WTC11 (cell line): ENCODE data around the gene LGR4. TPM values are rescaled to one million over a fixed set of nuclear protein-coding genes. Genes with fewer than 3 reads are reported as not detected.

Source experiments
- ATAC-seq: fragments of 200-7000 bp; cut with Tn5 transposase; 2 replicates; pipeline ENCODE4 v1.10.0; 2021; ENCODE audit warnings: mild to moderate bottlenecking, moderate library complexity
- CTCF ChIA-PET: fragments of 300-600 bp; sonication (Branson Sonifier 250); formaldehyde crosslinking; loops from one replicate; lab custom pipeline; 2021; ENCODE audit warnings: antibody characterized with exemption; lab: Charles Lee
- POLR2A ChIA-PET: fragments of 350-600 bp; sonication (Branson Sonifier 250); formaldehyde crosslinking; loops from one replicate; lab custom pipeline; 2021; ENCODE audit warnings: antibody characterized with exemption; lab: Charles Lee
- DNase-seq: peaks from one replicate; pipeline ENCODE4 v3.0.0; 2021; ENCODE audit warnings: low spot score
- H3K27ac Mint-ChIP-seq: 2 replicates; pipeline ENCODE4 v1.8.0; 2021; ENCODE audit warnings: mixed read lengths
- H3K27me3 Mint-ChIP-seq: 2 replicates; pipeline ENCODE4 v1.8.0; 2021; ENCODE audit warnings: low read depth, mild to moderate bottlenecking, moderate library complexity, mixed read lengths
- H3K36me3 Mint-ChIP-seq: 2 replicates; pipeline ENCODE4 v1.8.0; 2021; ENCODE audit warnings: mixed read lengths
- H3K4me1 Mint-ChIP-seq: 2 replicates; pipeline ENCODE4 v1.8.0; 2022; ENCODE audit warnings: mixed read lengths
- H3K4me3 Mint-ChIP-seq: 2 replicates; pipeline ENCODE4 v1.8.0; 2021; ENCODE audit warnings: mild to moderate bottlenecking, moderate library complexity, mixed read lengths
- H3K9me3 Mint-ChIP-seq: 2 replicates; pipeline ENCODE4 v1.8.0; 2021; ENCODE audit warnings: mixed read lengths
- ATF1 ChIP-seq: sonication (generic); formaldehyde crosslinking; IDR thresholded peaks from 2 replicates; pipeline ENCODE4 v1.8.1; 2023; ENCODE audit warnings: mild to moderate bottlenecking, moderate library complexity, missing genetic modification reagents
- CREB1 ChIP-seq: sonication (generic); formaldehyde crosslinking; IDR thresholded peaks from 2 replicates; pipeline ENCODE4 v1.8.0; 2023; ENCODE audit warnings: mild to moderate bottlenecking, missing genetic modification reagents
- EMX1 ChIP-seq: fragments of 250-450 bp; sonication (Bioruptor Pico); IDR thresholded peaks from 2 replicates; pipeline ENCODE4 v1.8.0; 2021; ENCODE audit warnings: mild to moderate bottlenecking
- ESRRA ChIP-seq: sonication (generic); formaldehyde crosslinking; IDR thresholded peaks from 2 replicates; pipeline ENCODE4 v1.8.1; 2022; ENCODE audit warnings: mild to moderate bottlenecking, missing genetic modification reagents, borderline replicate concordance
- ETV6 ChIP-seq: sonication (generic); formaldehyde crosslinking; IDR thresholded peaks from 2 replicates; pipeline ENCODE4 v1.8.1; 2022; ENCODE audit warnings: mild to moderate bottlenecking, missing genetic modification reagents
- HMGA2 ChIP-seq: fragments of 250-450 bp; sonication (Bioruptor Pico); IDR thresholded peaks from 2 replicates; pipeline ENCODE4 v1.4.0; 2021; ENCODE audit warnings: mild to moderate bottlenecking, moderate library complexity
- IRF2 ChIP-seq: sonication (generic); formaldehyde crosslinking; IDR thresholded peaks from 2 replicates; pipeline ENCODE4 v1.8.0; 2022; ENCODE audit warnings: low read depth, missing genetic modification reagents, borderline replicate concordance
- JAZF1 ChIP-seq: fragments of 250-450 bp; sonication (Bioruptor Pico); IDR thresholded peaks from 2 replicates; pipeline ENCODE4 v1.9.0; 2021; ENCODE audit warnings: moderate library complexity, mild to moderate bottlenecking, inconsistent platforms
- NFATC4 ChIP-seq: fragments of 250-450 bp; sonication (Bioruptor Pico); IDR thresholded peaks from 2 replicates; pipeline ENCODE4 v1.9.0; 2021; ENCODE audit warnings: mild to moderate bottlenecking
- OVOL2 ChIP-seq: fragments of 250-450 bp; sonication (Bioruptor Pico); IDR thresholded peaks from 2 replicates; pipeline ENCODE4 v1.9.0; 2021; ENCODE audit warnings: mild to moderate bottlenecking, borderline replicate concordance
- PRRX2 ChIP-seq: fragments of 250-450 bp; sonication (Bioruptor Pico); IDR thresholded peaks from 2 replicates; pipeline ENCODE4 v1.8.0; 2021; ENCODE audit warnings: mild to moderate bottlenecking
- SMAD4 ChIP-seq: sonication (generic); formaldehyde crosslinking; IDR thresholded peaks from 2 replicates; pipeline ENCODE4 v1.8.0; 2022; ENCODE audit warnings: mild to moderate bottlenecking, missing genetic modification reagents
- SP1 ChIP-seq: sonication (generic); formaldehyde crosslinking; conservative IDR thresholded peaks from 2 replicates; pipeline ENCODE4 v1.8.1; 2022; ENCODE audit warnings: missing genetic modification reagents
- TEAD1 ChIP-seq: sonication (generic); formaldehyde crosslinking; IDR thresholded peaks from 2 replicates; pipeline ENCODE4 v1.8.0; 2022; ENCODE audit warnings: mild to moderate bottlenecking, missing genetic modification reagents
- TEAD4 ChIP-seq: sonication (generic); formaldehyde crosslinking; IDR thresholded peaks from 2 replicates; pipeline ENCODE4 v1.8.0; 2022; ENCODE audit warnings: mild to moderate bottlenecking, missing genetic modification reagents
- ZNF121 ChIP-seq: sonication (generic); formaldehyde crosslinking; IDR thresholded peaks from 2 replicates; pipeline ENCODE4 v1.8.0; 2023; ENCODE audit warnings: missing genetic modification reagents
- total RNA-seq: library from RNA; stranded (reverse); gene quantifications from 3 replicates; pipeline ENCODE4 v1.2.3, GENCODE V29; 2021
- TF ChIP-seq, protein P1 (sequence below): sonication (generic); formaldehyde crosslinking; IDR thresholded peaks from 2 replicates; pipeline ENCODE4 v1.8.0; 2022; ENCODE audit warnings: mild to moderate bottlenecking, missing genetic modification reagents
- TF ChIP-seq, protein P2 (sequence below): sonication (generic); formaldehyde crosslinking; IDR thresholded peaks from 2 replicates; pipeline ENCODE4 v1.8.1; 2023; ENCODE audit warnings: mild to moderate bottlenecking, missing genetic modification reagents, moderate library complexity
- TF ChIP-seq, protein P3 (sequence below): sonication (generic); formaldehyde crosslinking; IDR thresholded peaks from 2 replicates; pipeline ENCODE4 v1.8.1; 2023; ENCODE audit warnings: mild to moderate bottlenecking, missing genetic modification reagents
- TF ChIP-seq, protein P4 (sequence below): sonication (generic); formaldehyde crosslinking; conservative IDR thresholded peaks from 2 replicates; pipeline ENCODE4 v1.8.1; 2022; ENCODE audit warnings: mild to moderate bottlenecking, missing genetic modification reagents
- TF ChIP-seq, protein P5 (sequence below): fragments of 200-600 bp; IDR thresholded peaks from 2 replicates; pipeline ENCODE4 v1.8.0; 2022; ENCODE audit warnings: antibody characterized with exemption
- TF ChIP-seq, protein P6 (sequence below): sonication (generic); formaldehyde crosslinking; IDR thresholded peaks from 2 replicates; pipeline ENCODE4 v1.8.1; 2022; ENCODE audit warnings: mild to moderate bottlenecking, missing genetic modification reagents, moderate library complexity, borderline replicate concordance
- TF ChIP-seq, protein P7 (sequence below): sonication (generic); formaldehyde crosslinking; IDR thresholded peaks from 2 replicates; pipeline ENCODE4 v1.8.0; 2022; ENCODE audit warnings: mild to moderate bottlenecking, missing genetic modification reagents
- TF ChIP-seq, protein P8 (sequence below): sonication (generic); formaldehyde crosslinking; IDR thresholded peaks from 2 replicates; pipeline ENCODE4 v1.8.1; 2023; ENCODE audit warnings: mild to moderate bottlenecking, missing genetic modification reagents

LGR4 gene
- total RNA-seq, 1 experiment from 2014 or later: 53.8 TPM

DNA sequence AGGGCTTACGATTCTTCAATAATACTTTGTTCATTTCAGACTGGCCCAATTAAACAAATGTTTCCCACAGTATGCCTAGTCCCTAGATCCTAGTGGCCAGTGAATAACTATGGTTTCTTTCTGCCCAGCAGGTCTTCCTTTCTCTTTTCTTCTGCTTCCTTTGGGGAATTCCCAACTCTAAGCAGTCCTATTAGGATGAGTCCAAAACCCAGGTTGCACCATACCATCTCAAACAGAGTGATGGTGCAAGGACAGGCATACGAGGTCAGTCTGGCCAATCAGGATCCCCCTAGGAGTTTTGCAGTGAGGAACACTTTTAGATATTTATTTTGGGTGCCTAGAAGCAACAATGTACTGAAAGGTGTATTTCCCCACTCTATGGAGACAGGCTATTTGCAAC is 68.2 kb downstream of the LGR4 start (continued):
- TF ChIP-seq CREB1 (CRISPR knock-in tag): no peak
- TF ChIP-seq PRRX2: no peak
- TF ChIP-seq TEAD1: no peak
- no peak for TF ChIP-seq SP1 (CRISPR knock-in tag)
- TF ChIP-seq, protein P1, sequence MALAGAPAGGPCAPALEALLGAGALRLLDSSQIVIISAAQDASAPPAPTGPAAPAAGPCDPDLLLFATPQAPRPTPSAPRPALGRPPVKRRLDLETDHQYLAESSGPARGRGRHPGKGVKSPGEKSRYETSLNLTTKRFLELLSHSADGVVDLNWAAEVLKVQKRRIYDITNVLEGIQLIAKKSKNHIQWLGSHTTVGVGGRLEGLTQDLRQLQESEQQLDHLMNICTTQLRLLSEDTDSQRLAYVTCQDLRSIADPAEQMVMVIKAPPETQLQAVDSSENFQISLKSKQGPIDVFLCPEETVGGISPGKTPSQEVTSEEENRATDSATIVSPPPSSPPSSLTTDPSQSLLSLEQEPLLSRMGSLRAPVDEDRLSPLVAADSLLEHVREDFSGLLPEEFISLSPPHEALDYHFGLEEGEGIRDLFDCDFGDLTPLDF (CRISPR knock-in tag): no peak
- TF ChIP-seq, protein P2, sequence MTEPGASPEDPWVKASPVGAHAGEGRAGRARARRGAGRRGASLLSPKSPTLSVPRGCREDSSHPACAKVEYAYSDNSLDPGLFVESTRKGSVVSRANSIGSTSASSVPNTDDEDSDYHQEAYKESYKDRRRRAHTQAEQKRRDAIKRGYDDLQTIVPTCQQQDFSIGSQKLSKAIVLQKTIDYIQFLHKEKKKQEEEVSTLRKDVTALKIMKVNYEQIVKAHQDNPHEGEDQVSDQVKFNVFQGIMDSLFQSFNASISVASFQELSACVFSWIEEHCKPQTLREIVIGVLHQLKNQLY (CRISPR knock-in tag): no peak
- TF ChIP-seq, all 79 proteins: peak for 0

DNA sequence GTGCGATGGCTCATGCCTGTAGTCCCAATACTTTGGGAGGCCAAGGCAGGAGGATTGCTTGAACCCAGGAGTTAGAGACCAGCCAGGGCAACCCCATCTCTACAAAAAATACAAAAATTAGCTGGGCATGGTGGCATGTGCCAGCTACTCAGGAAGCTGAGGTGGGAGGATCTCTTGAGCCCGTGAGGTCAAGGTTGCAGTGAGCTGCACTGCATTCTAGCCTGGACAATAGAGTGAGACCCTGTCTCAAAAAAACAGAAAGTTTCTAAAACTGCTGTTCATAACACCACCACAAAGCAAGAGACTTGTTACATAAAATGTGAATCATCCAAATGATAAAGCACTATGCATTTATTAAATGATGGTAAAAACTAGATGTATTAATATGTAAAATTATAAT is 69.4 kb downstream of the LGR4 start:
- Mint-ChIP-seq H3K4me3 (no peak overlapping the region), H3K27me3 (no peaks in the 10 kb centered on the region), H3K9me3 (no peaks in the 10 kb centered on the region)
- TF ChIP-seq PRRX2 (no peak), NFATC4 (CRISPR knock-in tag) (no peak), ATF1 (CRISPR knock-in tag) (no peak), JAZF1 (no peak), ESRRA (CRISPR knock-in tag) (no peak), ZNF121 (CRISPR knock-in tag) (no peak), TEAD4 (CRISPR knock-in tag) (no peak), OVOL2 (CRISPR knock-in tag) (no peak), ETV6 (no peak), EMX1 (CRISPR knock-in tag) (no peak), SMAD4 (CRISPR knock-in tag) (no peak), IRF2 (CRISPR knock-in tag) (no peak), HMGA2 (CRISPR knock-in tag) (no peak)
- TF ChIP-seq, protein P3, sequence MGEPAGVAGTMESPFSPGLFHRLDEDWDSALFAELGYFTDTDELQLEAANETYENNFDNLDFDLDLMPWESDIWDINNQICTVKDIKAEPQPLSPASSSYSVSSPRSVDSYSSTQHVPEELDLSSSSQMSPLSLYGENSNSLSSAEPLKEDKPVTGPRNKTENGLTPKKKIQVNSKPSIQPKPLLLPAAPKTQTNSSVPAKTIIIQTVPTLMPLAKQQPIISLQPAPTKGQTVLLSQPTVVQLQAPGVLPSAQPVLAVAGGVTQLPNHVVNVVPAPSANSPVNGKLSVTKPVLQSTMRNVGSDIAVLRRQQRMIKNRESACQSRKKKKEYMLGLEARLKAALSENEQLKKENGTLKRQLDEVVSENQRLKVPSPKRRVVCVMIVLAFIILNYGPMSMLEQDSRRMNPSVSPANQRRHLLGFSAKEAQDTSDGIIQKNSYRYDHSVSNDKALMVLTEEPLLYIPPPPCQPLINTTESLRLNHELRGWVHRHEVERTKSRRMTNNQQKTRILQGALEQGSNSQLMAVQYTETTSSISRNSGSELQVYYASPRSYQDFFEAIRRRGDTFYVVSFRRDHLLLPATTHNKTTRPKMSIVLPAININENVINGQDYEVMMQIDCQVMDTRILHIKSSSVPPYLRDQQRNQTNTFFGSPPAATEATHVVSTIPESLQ (CRISPR knock-in tag): no peak
- TF ChIP-seq, protein P4, sequence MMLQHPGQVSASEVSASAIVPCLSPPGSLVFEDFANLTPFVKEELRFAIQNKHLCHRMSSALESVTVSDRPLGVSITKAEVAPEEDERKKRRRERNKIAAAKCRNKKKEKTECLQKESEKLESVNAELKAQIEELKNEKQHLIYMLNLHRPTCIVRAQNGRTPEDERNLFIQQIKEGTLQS: no peak
- TF ChIP-seq, protein P5, sequence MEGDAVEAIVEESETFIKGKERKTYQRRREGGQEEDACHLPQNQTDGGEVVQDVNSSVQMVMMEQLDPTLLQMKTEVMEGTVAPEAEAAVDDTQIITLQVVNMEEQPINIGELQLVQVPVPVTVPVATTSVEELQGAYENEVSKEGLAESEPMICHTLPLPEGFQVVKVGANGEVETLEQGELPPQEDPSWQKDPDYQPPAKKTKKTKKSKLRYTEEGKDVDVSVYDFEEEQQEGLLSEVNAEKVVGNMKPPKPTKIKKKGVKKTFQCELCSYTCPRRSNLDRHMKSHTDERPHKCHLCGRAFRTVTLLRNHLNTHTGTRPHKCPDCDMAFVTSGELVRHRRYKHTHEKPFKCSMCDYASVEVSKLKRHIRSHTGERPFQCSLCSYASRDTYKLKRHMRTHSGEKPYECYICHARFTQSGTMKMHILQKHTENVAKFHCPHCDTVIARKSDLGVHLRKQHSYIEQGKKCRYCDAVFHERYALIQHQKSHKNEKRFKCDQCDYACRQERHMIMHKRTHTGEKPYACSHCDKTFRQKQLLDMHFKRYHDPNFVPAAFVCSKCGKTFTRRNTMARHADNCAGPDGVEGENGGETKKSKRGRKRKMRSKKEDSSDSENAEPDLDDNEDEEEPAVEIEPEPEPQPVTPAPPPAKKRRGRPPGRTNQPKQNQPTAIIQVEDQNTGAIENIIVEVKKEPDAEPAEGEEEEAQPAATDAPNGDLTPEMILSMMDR: no peak
- TF ChIP-seq, protein P2 (CRISPR knock-in tag): no peak
- TF ChIP-seq, protein P6, sequence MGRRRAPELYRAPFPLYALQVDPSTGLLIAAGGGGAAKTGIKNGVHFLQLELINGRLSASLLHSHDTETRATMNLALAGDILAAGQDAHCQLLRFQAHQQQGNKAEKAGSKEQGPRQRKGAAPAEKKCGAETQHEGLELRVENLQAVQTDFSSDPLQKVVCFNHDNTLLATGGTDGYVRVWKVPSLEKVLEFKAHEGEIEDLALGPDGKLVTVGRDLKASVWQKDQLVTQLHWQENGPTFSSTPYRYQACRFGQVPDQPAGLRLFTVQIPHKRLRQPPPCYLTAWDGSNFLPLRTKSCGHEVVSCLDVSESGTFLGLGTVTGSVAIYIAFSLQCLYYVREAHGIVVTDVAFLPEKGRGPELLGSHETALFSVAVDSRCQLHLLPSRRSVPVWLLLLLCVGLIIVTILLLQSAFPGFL (CRISPR knock-in tag): no peak
- TF ChIP-seq, protein P7, sequence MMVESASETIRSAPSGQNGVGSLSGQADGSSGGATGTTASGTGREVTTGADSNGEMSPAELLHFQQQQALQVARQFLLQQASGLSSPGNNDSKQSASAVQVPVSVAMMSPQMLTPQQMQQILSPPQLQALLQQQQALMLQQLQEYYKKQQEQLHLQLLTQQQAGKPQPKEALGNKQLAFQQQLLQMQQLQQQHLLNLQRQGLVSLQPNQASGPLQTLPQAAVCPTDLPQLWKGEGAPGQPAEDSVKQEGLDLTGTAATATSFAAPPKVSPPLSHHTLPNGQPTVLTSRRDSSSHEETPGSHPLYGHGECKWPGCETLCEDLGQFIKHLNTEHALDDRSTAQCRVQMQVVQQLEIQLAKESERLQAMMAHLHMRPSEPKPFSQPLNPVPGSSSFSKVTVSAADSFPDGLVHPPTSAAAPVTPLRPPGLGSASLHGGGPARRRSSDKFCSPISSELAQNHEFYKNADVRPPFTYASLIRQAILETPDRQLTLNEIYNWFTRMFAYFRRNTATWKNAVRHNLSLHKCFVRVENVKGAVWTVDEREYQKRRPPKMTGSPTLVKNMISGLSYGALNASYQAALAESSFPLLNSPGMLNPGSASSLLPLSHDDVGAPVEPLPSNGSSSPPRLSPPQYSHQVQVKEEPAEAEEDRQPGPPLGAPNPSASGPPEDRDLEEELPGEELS (CRISPR knock-in tag): no peak
- TF ChIP-seq, protein P8, sequence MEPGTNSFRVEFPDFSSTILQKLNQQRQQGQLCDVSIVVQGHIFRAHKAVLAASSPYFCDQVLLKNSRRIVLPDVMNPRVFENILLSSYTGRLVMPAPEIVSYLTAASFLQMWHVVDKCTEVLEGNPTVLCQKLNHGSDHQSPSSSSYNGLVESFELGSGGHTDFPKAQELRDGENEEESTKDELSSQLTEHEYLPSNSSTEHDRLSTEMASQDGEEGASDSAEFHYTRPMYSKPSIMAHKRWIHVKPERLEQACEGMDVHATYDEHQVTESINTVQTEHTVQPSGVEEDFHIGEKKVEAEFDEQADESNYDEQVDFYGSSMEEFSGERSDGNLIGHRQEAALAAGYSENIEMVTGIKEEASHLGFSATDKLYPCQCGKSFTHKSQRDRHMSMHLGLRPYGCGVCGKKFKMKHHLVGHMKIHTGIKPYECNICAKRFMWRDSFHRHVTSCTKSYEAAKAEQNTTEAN: no peak
- TF ChIP-seq, all 79 proteins: peak for 0
- no peak overlapping the region for H3K27ac Mint-ChIP-seq
- POLR2A ChIA-PET: no interaction called here
- ATAC-seq: no peak
- peaks cover 2% of the 10 kb centered on the region; the same call in 1 of the 2 replicates for H3K4me1 Mint-ChIP-seq
- CTCF ChIA-PET: no interaction called here
- H3K36me3 Mint-ChIP-seq: no peaks in the 10 kb centered on the region
- DNase-seq: no peak
